ENCODE measurements around the gene ZNF30. TPM values are rescaled to one million over a fixed set of nuclear protein-coding genes. Genes with fewer than 3 reads are reported as not detected.

ZNF30 gene
- total RNA-seq, 4 donors from 2014 or later = 1.2 to 4.3 (median 3.1) TPM

DNA sequence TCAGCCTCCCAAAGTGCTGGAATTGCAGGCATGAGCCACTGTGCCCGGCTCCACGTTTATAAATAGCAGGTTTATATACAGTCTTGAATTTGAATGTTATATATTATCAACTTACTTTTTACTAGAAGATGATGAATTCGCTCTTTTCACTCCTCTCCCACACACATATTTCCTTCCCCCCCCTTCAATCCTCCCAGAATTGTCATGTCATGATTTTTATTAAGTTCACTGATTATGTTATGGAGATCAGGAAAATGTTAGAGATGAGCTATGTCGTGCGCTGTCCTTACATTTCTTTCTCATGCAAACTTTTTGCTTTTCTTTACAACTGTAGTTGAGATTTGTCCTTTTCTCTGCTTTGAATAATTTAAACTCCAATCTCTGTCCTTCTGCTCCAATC, 55.6 kb downstream of the ZNF30 start:
- H3K4me3 ChIP-seq = no peak overlapping the region
- no peaks in the 10 kb centered on the region for H3K36me3 ChIP-seq
- 54 to 63% methylated on average over 5 of the region's 5 CpGs for WGBS, 2 donors
- no peaks in the 10 kb centered on the region for H3K27me3 ChIP-seq
- DNase-seq (ENCODE audit: low spot score in 2 of 2) = no peak
- H3K9me3 ChIP-seq = no peaks in the 10 kb centered on the region
- H3K4me1 ChIP-seq = no peaks in the 10 kb centered on the region
- no peak overlapping the region for H3K27ac ChIP-seq
- TF ChIP-seq, protein P1, sequence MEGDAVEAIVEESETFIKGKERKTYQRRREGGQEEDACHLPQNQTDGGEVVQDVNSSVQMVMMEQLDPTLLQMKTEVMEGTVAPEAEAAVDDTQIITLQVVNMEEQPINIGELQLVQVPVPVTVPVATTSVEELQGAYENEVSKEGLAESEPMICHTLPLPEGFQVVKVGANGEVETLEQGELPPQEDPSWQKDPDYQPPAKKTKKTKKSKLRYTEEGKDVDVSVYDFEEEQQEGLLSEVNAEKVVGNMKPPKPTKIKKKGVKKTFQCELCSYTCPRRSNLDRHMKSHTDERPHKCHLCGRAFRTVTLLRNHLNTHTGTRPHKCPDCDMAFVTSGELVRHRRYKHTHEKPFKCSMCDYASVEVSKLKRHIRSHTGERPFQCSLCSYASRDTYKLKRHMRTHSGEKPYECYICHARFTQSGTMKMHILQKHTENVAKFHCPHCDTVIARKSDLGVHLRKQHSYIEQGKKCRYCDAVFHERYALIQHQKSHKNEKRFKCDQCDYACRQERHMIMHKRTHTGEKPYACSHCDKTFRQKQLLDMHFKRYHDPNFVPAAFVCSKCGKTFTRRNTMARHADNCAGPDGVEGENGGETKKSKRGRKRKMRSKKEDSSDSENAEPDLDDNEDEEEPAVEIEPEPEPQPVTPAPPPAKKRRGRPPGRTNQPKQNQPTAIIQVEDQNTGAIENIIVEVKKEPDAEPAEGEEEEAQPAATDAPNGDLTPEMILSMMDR (IDR thresholded peaks at IDR 0.05) = no peak
- TF ChIP-seq EP300 (IDR thresholded peaks at IDR 0.05) (no peak), POLR2A (IDR thresholded peaks at IDR 0.05) (no peak)

DNA sequence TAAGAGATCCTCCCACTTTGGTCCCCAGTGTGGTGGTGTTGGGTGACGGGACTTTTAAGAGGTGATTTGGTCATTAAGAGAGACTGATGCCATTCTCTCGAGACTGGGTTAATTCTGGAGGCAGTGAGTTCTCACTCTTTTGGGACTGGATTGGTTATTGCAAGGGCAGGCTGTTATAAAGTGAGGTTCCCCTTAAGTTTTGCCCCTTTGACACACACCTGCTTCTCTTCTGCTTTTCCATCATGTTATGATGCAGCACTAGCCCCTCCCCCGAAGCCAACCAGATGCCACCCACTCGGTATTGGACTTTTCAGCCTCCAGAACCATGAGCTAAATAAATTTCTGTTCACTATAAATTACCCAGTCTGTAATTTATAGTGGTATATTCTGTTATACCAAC, 57.1 kb downstream of the ZNF30 start:
- 91 to 92% methylated on average over 4 of the region's 4 CpGs for WGBS, 2 donors
- no peak overlapping the region for H3K27ac ChIP-seq
- H3K27me3 ChIP-seq = no peaks in the 10 kb centered on the region
- H3K36me3 ChIP-seq = no peaks in the 10 kb centered on the region
- TF ChIP-seq, protein P1 (IDR thresholded peaks at IDR 0.05) = no peak
- TF ChIP-seq POLR2A (IDR thresholded peaks at IDR 0.05) (no peak), EP300 (IDR thresholded peaks at IDR 0.05) (no peak)
- H3K9me3 ChIP-seq = no peaks in the 10 kb centered on the region
- no peak for DNase-seq (ENCODE audit: low spot score in 2 of 2)
- H3K4me1 ChIP-seq = no peaks in the 10 kb centered on the region
- H3K4me3 ChIP-seq = no peak overlapping the region

GRCh38 chr19:34984287-34984686, 57.6 kb downstream of the ZNF30 start:
- no peak overlapping the region for H3K27ac ChIP-seq
- H3K27me3 ChIP-seq = no peaks in the 10 kb centered on the region
- WGBS, 2 donors = 94 to 98% methylated on average over 3 of the region's 3 CpGs
- no peak for DNase-seq (ENCODE audit: low spot score in 2 of 2)
- H3K9me3 ChIP-seq = no peaks in the 10 kb centered on the region
- H3K4me3 ChIP-seq = no peak overlapping the region
- no peaks in the 10 kb centered on the region for H3K36me3 ChIP-seq
- H3K4me1 ChIP-seq = no peaks in the 10 kb centered on the region
- TF ChIP-seq POLR2A (IDR thresholded peaks at IDR 0.05) (no peak), EP300 (IDR thresholded peaks at IDR 0.05) (no peak)
- TF ChIP-seq, protein P1 (IDR thresholded peaks at IDR 0.05) = no peak

GRCh38 chr19:34985249-34986022, 58.7 kb downstream of the ZNF30 start:
- Histone ChIP-seq H3K27ac (peak overlapping the region in 1 of 4 donors; percentile 15), H3K36me3 (no peaks in the 10 kb centered on the region), H3K4me3 (no peak overlapping the region), H3K9me3 (no peaks in the 10 kb centered on the region), H3K27me3 (no peaks in the 10 kb centered on the region), H3K4me1 (no peaks in the 10 kb centered on the region)
- 20 to 23% methylated on average over 7 of the region's 7 CpGs for WGBS, 2 donors
- TF ChIP-seq POLR2A (IDR thresholded peaks at IDR 0.05) (no peak), EP300 (IDR thresholded peaks at IDR 0.05) (peak in 1 of 2 donors; percentile 48)
- TF ChIP-seq, protein P1 (IDR thresholded peaks at IDR 0.05) = no peak
- DNase-seq (ENCODE audit: low spot score in 2 of 2) = no peak

- Histone ChIP-seq H3K4me1 (no peaks in the 10 kb centered on the region), H3K27ac (no peak overlapping the region), H3K9me3 (no peaks in the 10 kb centered on the region), H3K4me3 (no peak overlapping the region), H3K27me3 (no peaks in the 10 kb centered on the region), H3K36me3 (no peaks in the 10 kb centered on the region)
- 90 to 94% methylated on average over 1 of the region's 1 CpG for WGBS, 2 donors
- no peak for DNase-seq (ENCODE audit: low spot score in 2 of 2)
- TF ChIP-seq, protein P1 (IDR thresholded peaks at IDR 0.05) = no peak
- TF ChIP-seq POLR2A (IDR thresholded peaks at IDR 0.05) (no peak), EP300 (IDR thresholded peaks at IDR 0.05) (no peak)
Observed at GRCh38 chr19:34988119-34988518, 61.4 kb downstream of the ZNF30 start.

Measured in tibial nerve (tissue), 4 donors.